ENCODE results near the gene BAIAP3.

DNA sequence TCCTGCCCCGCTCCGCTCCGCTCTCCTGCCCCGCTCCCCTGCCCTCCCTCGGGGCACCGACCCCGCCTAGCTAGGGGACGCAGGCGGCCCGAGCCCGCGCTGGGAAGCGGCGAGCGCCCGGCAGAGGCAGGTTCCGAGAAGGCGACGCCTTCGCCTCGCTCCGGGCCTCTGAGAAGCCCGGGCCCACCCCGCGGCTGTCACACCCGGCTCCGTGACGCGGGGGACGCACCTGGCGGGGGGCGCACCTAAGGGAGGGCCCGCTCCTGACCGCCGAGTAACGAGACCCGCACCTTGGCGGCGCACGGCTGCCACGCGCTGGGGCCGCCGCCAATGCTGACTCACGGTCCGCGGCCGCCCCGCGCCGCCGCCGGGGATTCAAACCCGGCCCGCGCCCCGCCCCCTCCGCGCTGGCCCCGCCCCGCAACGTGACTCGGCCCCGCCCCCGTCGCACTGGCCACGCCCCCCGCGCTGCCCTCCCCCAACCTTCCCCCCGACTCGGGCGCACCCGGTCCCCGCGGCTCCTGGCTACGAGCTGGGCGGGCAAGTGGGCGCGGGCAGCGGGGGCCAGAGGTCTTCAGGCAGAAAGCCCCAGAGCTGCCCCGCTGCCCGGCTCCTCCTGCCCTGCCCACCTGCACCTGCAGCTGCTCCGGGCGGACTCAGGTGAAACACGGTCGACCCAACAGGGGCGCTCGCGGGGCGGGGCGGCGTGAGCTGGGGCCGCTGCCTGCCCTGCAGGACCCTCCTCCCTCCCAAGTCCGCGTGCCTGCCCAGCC lies 46.0 kb downstream of the BAIAP3 start:
- TF ChIP-seq, protein P1, sequence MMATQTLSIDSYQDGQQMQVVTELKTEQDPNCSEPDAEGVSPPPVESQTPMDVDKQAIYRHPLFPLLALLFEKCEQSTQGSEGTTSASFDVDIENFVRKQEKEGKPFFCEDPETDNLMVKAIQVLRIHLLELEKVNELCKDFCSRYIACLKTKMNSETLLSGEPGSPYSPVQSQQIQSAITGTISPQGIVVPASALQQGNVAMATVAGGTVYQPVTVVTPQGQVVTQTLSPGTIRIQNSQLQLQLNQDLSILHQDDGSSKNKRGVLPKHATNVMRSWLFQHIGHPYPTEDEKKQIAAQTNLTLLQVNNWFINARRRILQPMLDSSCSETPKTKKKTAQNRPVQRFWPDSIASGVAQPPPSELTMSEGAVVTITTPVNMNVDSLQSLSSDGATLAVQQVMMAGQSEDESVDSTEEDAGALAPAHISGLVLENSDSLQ (IDR thresholded peaks at IDR 0.05), result no peak
- TF ChIP-seq TARDBP (IDR thresholded peaks at IDR 0.05) (no peak), SUZ12 (IDR thresholded peaks at IDR 0.05) (no peak), ARNT (IDR thresholded peaks at IDR 0.05) (no peak), LEF1 (IDR thresholded peaks at IDR 0.05; ENCODE audit: borderline replicate concordance) (no peak), HDGF (IDR thresholded peaks at IDR 0.05; ENCODE audit: borderline replicate concordance) (no peak), FOXK2 (IDR thresholded peaks at IDR 0.05) (no peak), FOXM1 (IDR thresholded peaks at IDR 0.05; ENCODE audit: borderline replicate concordance) (no peak)

All from HEK293T (cell line).